Fibroblast of mammary gland (primary cell): ENCODE results near the gene ZNF668.

Experiments
- DNase-seq: peaks from one replicate; pipeline ENCODE4 v3.0.0-alpha.2; 2010; ENCODE audit warnings: low read depth
- H3K4me3 ChIP-seq: 2 replicates; pipeline ENCODE4 v1.5.1; 2011; ENCODE audit warnings: low read depth, mild to moderate bottlenecking, low read length, moderate library complexity; ENCODE audit not compliant: control insufficient read depth
- CTCF ChIP-seq: conservative IDR thresholded peaks from 2 replicates; pipeline ENCODE4 v1.5.1; 2011; ENCODE audit warnings: low read depth, low read length, inconsistent platforms; ENCODE audit not compliant: control insufficient read depth, insufficient read depth

Gene ZNF668

GRCh38 chr16:31085411-31085810 is 11.4 kb upstream of the ZNF668 start:
- DNase-seq = no peak
- H3K4me3 ChIP-seq = no peak overlapping the region
- no peak for TF ChIP-seq CTCF

GRCh38 chr16:31084584-31085302 is 10.7 kb upstream of the ZNF668 start:
- TF ChIP-seq CTCF = no peak
- no peak for DNase-seq
- no peak overlapping the region for H3K4me3 ChIP-seq

GRCh38 chr16:31083981-31084380 is 9.9 kb upstream of the ZNF668 start:
- DNase-seq = no peak
- H3K4me3 ChIP-seq = no peak overlapping the region
- TF ChIP-seq CTCF = no peak

- no peak overlapping the region for H3K4me3 ChIP-seq
- no peak for TF ChIP-seq CTCF
- no peak for DNase-seq
These were observed 9.5 kb upstream of the ZNF668 start for GRCh38 chr16:31083556-31083955.

- no peak for TF ChIP-seq CTCF
- no peak for DNase-seq
- H3K4me3 ChIP-seq = no peak overlapping the region
These were observed 9.0 kb upstream of the ZNF668 start for GRCh38 chr16:31083081-31083480.

- H3K4me3 ChIP-seq = no peak overlapping the region
- no peak for TF ChIP-seq CTCF
- no peak for DNase-seq
These were observed 8.5 kb upstream of the ZNF668 start for GRCh38 chr16:31082368-31083045.
